Measurements from ENCODE around the gene SELENOO.
A peak's percentile ranks its signal among the peaks of the same experiment; 100 is the strongest.
"Not testable (repeated sequence)": the region's sequence is repeated elsewhere in the genome, so short reads cannot be mapped to it uniquely, and the experiment has no call there.

SELENOO gene, protein sequence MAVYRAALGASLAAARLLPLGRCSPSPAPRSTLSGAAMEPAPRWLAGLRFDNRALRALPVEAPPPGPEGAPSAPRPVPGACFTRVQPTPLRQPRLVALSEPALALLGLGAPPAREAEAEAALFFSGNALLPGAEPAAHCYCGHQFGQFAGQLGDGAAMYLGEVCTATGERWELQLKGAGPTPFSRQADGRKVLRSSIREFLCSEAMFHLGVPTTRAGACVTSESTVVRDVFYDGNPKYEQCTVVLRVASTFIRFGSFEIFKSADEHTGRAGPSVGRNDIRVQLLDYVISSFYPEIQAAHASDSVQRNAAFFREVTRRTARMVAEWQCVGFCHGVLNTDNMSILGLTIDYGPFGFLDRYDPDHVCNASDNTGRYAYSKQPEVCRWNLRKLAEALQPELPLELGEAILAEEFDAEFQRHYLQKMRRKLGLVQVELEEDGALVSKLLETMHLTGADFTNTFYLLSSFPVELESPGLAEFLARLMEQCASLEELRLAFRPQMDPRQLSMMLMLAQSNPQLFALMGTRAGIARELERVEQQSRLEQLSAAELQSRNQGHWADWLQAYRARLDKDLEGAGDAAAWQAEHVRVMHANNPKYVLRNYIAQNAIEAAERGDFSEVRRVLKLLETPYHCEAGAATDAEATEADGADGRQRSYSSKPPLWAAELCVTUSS

GRCh38 chr22:50200461-50201190, at the start of gene SELENOO:
SELENOO (plus strand) TSS chr22:50201011; CDS start chr22:50201037, 26 bp downstream.
- DNase-seq (ENCODE audit: low read depth in 2 of 2): peak; percentile 78 to 86

DNA sequence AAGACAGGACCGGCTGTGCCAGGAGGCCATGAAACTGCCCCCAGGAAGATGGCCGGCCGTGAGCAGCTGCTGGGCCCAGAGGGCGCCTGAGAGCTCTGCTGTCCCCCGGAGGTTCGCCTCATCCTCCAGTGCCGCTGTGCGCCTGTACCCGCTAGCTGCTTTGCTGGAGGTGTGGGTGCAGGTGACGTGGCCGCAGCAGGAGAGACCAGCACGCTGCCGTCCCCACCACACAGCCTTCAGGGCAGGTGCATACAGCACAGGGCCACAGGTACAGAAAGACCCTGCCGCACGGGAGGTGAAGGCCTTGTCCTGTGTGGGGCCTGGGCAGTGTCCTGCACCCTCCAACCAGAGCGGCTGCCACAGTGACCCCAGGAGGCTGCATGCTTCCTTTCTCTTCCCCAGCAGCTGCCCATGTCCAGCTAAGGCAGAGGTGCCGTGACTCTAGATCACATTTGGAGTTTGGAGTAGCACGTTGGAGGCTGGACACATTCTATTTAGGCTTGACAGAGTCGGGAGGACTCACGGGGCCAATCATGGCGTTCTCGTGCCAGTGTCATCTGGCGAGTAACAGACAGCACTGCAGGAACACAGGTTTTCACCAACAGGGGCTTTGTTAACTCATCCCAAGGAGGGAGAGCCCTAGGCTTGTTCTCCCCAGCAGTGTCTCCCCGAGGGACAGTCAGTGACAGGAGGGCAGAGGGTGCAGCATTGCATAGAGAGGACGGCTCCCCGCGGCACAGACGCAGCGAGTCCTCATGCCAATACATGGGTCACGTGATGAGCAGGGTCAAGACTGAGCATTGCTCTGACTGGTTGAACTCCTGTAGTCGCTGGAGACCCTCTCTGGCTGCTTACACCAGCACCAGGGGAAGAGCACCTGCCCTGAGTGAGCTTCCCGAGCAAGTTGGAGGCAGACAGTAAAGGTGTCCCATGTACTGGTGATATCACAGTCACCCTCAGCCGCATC, 49.0 kb upstream of the SELENOO start:
- DNase-seq (ENCODE audit: low read depth in 2 of 2): no peak

- no peak for DNase-seq (ENCODE audit: low read depth in 2 of 2)
Measured at GRCh38 chr22:50153056-50153755, 47.6 kb upstream of the SELENOO start.

DNA sequence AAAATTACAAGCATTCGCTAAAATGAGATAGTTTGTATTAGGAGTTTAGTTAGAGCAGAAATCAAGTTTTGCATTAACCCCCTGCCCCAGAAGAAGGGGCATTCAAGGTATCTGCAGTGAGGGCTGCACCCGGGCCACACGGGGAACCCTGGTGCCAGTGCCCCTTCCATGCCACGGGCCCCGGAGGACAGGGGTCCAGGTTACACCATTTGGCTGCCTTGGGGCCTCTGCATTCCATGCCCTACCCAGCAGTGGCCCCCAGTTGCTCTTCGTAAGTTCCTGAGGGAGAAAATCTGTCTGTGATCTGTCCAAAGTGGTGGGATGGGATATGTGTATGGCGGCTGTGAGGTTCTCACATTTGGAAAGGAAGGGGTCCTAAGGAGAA, 47.1 kb upstream of the SELENOO start:
- no peak for DNase-seq (ENCODE audit: low read depth in 2 of 2)

GRCh38 chr22:50157709-50158375, 43.0 kb upstream of the SELENOO start:
- no peak for DNase-seq (ENCODE audit: low read depth in 2 of 2)

DNA sequence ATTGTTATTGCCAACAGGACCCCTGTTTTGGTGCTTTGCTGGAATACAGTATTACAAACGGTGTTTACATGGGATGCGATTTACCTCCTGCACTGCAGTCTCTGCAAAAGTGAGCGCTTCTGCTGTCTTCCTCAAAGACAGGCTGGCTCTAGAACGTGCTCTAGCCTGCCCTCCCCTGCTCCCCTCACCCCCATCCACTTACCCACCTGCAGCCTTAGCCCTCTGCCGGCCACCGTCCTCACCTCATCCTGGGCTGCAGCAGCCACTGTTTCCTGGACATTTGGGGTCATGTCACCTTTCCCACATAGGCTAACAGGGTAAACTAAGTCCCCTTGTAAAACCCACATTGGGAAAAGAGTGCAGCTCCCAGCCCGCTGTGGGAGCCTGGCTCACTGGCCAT, 39.9 kb upstream of the SELENOO start:
- no peak for DNase-seq (ENCODE audit: low read depth in 2 of 2)

DNA sequence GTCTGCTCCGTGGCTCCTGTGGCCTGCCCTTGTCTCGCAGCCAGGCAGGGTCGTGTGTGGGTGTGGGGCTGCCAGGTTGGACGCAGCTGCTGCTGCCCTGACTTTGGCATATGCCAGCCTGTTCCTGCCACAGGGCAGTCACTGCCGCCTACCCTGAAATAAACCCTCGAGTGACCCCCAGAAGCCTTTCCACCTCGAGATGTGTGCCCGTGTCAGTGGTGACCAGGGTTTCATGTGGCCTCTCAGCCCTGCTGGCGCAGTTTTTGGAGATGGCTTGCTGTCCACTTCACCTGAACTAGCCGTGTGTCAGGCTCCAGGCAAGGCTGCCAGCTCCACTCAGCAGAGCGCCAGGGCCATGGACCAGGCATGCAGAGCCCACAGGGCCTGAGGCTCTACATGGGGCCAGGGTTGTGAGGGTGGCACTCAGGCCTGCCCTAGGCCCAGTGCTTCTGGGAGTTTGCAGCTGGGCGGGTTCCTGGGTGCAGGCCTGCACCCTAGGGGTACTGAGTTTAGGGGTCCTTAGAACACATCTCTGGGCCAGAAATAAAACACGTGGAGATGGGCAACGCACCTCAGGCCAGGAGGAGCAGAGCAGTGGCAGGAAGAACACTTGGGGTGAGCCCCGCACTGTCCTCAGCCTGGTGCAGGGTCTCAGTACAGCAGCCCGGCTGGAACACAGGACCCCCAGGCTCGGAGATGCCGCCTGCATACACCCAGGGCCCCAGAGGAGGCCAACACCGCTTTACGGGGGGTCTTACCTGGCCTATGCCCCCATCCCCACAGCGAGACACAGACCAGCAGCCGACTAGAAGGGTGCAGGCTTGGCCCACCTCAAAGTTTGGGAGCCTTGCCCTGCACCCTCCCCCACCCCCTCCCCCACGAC, 39.1 kb upstream of the SELENOO start:
- DNase-seq (ENCODE audit: low read depth in 2 of 2): no peak

DNA sequence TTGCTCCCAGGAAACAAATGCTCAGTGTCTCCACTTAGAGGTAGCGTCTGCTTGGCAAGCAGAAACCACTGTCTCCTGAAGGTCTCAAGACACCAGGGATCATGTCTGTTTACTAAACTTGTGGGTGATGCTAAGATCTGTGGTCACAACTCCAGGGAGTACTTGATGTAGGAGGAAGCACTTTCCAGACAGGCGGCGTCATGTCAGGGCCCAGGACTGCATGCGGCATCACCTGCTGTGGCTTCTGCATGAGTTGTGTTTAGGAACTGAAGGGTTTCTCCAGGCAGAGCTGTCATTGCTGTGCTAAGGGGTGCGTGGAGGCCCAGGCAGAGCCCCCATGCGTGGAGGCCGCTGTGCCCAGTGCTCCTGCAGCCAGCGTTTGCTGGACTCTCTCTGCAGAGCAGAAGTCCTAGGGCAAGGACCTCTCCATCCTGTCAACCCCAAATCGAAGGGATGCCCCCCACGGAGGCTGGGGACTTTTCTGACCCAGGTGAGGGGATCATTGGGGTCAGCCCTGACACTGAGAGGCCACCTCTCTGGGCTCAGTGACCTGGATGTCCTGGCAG, 38.3 kb upstream of the SELENOO start:
- no peak for DNase-seq (ENCODE audit: low read depth in 2 of 2)

DNA sequence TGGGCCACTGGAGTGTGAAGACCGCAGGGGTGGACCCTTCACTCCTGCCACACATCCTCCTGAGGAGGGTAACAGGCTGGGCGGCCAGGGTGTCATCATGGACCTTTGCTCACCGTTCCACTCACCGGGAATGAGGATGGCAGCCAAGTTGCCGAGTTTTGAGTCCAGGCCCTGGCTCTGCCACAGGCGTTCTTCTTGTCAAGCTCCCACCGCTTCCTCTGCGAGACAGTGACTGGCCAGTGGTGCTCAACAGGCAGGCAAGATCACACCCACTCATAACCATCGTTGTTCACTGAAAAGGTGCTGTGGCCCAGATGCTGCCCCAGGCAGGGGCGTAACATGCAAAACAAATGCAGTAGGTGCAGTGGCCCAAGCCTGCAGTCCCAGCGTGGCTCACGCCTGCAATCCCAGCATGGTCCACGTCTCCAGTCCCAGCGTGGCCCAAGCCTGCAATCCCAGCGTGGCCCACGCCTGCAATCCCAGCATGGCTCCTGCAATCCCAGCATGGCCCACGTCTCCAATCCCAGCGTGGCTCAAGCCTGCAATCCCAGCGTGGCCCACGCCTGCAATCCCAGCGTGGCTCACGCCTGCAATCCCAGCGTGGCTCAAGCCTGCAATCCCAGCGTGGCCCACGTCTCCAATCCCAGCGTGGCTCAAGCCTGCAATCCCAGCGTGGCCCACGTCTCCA, 35.2 kb upstream of the SELENOO start:
- DNase-seq (ENCODE audit: low read depth in 2 of 2): no peak

DNA sequence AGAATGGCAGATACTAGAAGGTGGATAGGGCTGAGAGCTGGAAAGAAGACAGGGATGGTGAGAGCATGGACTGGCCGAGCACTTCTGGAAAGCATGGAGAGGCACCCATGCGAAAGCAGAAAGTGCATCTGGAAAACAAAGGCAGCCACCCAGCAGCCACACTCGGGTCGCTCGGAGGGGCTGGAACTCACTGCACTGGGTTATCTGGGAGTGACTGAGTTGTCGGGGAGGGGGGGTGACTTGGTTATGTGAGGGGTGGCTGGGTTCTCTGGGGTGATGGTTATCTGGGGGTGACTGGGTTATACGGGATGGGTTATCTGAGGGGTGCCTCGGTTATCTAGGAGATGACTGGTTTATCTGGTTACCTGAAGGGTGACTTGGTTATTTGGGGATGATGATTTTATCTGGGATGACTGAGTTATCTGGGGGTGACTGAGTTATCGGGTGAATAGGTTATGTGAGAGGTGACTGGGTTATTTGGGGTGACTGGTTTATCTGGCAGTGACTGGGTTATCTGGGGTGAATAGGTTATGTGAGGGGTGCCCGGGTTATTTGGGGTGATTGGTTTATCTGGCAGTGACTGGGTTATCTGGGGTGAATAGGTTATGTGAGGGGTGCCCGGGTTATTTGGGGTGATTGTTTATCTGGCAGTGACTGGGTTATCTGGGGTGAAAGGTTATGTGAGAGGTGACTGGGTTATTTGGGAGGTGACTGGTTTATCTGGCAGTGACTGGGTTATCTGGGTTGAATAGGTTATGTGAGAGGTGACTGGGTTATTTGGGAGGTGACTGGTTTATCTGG, 32.9 kb upstream of the SELENOO start:
- DNase-seq (ENCODE audit: low read depth in 2 of 2): no peak

GRCh38 chr22:50168490-50169180, 32.2 kb upstream of the SELENOO start:
- not testable (repeated sequence) for DNase-seq (ENCODE audit: low read depth in 2 of 2)

- no peak for DNase-seq (ENCODE audit: low read depth in 2 of 2)
Measured at GRCh38 chr22:50169181-50169759, 31.5 kb upstream of the SELENOO start.

GRCh38 chr22:50169774-50170341, 31.0 kb upstream of the SELENOO start:
- DNase-seq (ENCODE audit: low read depth in 2 of 2): no peak

DNA sequence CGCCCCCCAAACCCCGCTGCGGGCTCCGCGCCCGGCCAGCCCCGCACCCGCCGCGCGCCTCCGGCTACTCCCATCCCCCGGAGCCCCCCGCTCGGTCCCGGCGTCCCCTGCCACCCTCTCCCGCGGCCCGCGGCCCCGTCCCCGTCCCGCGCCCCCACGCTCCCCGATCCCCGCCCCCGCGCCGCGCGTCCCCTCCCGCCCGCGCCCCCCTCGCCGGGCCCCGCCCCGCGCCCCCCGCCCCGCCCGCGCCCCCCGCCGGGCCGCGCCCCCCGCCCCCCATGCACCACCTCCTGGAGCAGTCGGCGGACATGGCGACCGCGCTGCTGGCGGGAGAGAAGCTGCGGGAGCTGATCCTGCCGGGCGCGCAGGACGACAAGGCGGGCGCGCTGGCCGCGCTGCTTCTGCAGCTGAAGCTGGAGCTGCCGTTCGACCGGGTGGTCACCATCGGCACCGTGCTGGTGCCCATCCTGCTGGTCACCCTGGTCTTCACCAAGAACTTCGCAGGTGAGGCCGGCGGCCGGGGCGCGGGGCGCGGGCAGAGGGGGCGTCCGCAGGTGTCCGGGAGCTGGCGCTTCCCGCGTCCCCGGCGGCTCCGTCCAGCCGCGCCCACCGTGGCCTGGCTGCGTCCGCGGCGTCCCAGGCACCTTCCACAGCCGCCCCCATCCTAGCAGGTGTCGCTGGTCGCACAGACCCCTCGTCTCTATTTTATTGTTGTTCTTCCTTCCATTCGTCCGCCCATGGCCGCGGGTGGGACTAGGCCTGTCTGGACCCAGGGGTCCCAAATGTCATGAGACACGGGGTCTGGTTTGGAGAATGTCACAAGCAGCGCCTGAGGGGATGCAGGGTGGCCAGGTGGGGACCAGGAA, 30.1 kb upstream of the SELENOO start, which contains the start of gene PANX2:
TSS of gene PANX2 (plus strand) at position 279 of the 866 bp plus-strand sequence. CDS start at position 279, 0 bp downstream.
- DNase-seq (ENCODE audit: low read depth in 2 of 2): no peak
